ENCODE results near the gene GNA14.

The GNA14 gene

DNA sequence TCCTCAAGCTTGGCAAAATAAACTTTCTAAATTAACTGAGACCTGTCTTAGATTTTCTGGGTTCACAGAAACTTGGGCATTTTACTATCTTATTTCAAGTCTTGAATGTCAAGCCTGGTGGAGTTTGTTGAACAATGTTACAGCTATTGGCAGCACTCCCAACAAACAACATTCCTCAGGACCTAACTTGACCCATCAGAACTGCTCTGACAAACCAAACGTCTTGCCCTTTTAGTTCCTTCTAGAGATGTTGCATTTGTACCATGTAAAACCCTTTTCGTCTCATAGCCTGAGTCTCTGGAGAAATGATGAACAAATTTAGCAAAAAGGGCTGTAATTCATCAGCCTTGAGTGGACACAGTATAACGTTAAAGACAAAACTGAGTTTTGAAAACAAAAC lies 51.1 kb downstream of the GNA14 start:
- no peak overlapping the region for H3K4me3 ChIP-seq
- intact Hi-C loops (cut with DNase I; ENCODE audit: low total_unique reads), result loop anchor here (2.0 kb wide), 1 partner anchor 62 kb away; no protein-coding TSS in a partner anchor
- no peak for TF ChIP-seq CTCF (IDR thresholded peaks at IDR 0.05)
- H3K27me3 ChIP-seq, result no peaks in the 10 kb centered on the region
- no peaks in the 10 kb centered on the region for H3K9me3 ChIP-seq
- H3K36me3 ChIP-seq, result no peaks in the 10 kb centered on the region
- H3K27ac ChIP-seq, result no peak overlapping the region
- peaks cover 0 to 13% (median 0%) of the 10 kb centered on the region in 4 donors for H3K4me1 ChIP-seq
- DNase-seq, result no peak

DNA sequence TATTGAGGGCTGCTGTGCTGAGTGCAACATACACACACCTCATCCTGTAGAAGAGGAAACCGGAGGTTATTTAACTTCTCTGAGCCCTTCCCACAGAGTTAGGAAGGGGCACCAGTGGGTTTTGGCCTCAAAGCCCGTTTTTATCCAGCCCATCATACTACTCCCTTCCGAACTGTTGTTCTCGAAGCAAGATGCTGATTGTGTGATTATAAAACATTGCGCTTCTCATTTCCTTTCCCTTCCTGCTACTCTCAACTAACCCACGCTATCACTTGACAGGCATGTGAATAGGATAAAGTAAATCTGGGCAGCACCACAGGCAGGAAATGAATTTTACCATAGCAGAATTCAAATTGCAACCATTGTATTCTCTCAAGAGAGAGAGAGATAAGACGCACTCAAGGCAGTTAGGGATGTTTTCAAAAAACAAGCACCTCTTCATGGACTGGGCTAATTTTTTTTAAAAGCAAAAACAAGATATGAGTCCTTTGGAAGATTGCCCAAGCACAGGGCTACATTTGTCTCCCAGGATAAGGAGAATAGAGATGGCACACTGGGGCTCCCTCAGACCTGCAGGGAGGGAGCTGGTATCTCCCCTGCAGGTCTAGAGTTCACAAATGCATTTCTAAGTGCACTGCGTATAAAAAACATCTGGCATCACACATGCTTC lies 52.6 kb downstream of the GNA14 start:
- Histone ChIP-seq H3K9me3 (no peaks in the 10 kb centered on the region), H3K4me1 (peaks cover 0 to 13% (median 0%) of the 10 kb centered on the region in 4 donors), H3K27ac (no peak overlapping the region), H3K36me3 (no peaks in the 10 kb centered on the region), H3K27me3 (no peaks in the 10 kb centered on the region), H3K4me3 (no peak overlapping the region)
- intact Hi-C loops (cut with DNase I; ENCODE audit: low total_unique reads), result loop anchor here (2.0 kb wide), 1 partner anchor 61 kb away; no protein-coding TSS in a partner anchor
- no peak for DNase-seq
- TF ChIP-seq CTCF (IDR thresholded peaks at IDR 0.05), result no peak

DNA sequence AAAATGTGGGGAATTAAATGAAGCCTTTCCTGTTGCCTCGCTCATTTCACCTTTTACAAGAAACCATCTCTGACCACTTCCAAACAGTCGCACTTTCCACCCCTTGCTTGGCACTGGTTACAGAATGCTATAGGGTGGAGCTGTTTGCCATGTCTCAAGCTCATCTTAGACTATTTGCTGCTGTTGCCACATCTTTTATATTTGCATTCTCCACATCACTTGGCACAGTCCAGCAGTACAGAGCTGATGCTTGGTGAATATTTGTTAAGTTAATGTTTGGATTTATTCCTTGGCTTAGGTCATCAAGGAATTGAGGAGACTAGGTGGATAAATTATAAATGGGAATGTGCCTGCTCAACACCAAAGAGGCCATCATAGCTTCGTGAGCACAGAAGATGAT lies 53.2 kb downstream of the GNA14 start:
- DNase-seq, result no peak
- H3K27me3 ChIP-seq, result no peaks in the 10 kb centered on the region
- no peaks in the 10 kb centered on the region for H3K36me3 ChIP-seq
- no peak overlapping the region for H3K4me3 ChIP-seq
- intact Hi-C loops (cut with DNase I; ENCODE audit: low total_unique reads), result no loop called here
- no peak for TF ChIP-seq CTCF (IDR thresholded peaks at IDR 0.05)
- H3K27ac ChIP-seq, result no peak overlapping the region
- peaks cover 0 to 13% (median 0%) of the 10 kb centered on the region in 4 donors for H3K4me1 ChIP-seq
- H3K9me3 ChIP-seq, result no peaks in the 10 kb centered on the region

DNA sequence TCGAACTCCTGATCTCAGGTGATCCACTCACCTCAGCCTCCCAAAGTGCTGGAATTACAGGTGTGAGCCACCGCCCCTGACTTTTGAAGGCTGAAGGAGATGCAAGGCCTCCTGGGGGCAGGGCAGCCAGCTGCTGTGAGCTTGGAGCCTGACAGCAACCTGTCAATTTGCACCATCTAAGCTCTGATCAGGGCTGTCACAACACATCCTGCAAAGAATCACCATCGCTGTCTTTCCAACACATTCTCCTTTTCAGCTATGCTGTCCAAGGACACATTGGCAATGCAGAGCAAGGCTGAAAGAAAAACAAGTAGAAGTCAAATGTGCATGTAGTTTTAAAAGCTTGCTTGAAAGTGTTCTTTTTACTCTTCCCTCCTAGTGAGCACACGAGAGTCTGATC lies 54.6 kb downstream of the GNA14 start:
- H3K4me1 ChIP-seq, result peaks cover 0 to 13% (median 0%) of the 10 kb centered on the region in 4 donors
- intact Hi-C loops (cut with DNase I; ENCODE audit: low total_unique reads), result no loop called here

DNA sequence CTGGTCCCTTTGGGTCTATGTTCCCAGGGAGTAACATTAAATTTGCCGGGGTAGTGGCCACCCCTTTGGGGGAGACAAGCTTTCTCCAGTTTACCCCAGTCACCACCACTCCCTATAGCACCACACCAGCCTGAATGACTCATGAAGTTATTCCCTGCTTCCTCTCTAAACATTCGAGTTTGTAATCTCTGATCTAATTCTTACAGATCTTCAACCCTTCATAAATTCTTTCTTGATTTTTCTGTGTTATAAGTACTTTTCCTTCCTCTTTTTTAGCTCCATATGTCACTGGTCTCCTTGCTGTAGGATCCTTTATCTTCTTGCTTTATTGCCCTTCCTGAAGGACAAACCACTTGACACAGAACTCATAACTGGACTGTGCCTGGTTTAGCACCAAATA lies 55.6 kb downstream of the GNA14 start:
- no peak overlapping the region for H3K27ac ChIP-seq
- peaks cover 0 to 10% (median 0%) of the 10 kb centered on the region in 4 donors for H3K4me1 ChIP-seq
- no peak for TF ChIP-seq CTCF (IDR thresholded peaks at IDR 0.05)
- no peaks in the 10 kb centered on the region for H3K27me3 ChIP-seq
- no peak overlapping the region for H3K4me3 ChIP-seq
- DNase-seq, result no peak
- intact Hi-C loops (cut with DNase I; ENCODE audit: low total_unique reads), result no loop called here
- no peaks in the 10 kb centered on the region for H3K9me3 ChIP-seq
- H3K36me3 ChIP-seq, result no peaks in the 10 kb centered on the region

More for the DNA sequence above, 54.6 kb downstream of the GNA14 start:
- TF ChIP-seq CTCF (IDR thresholded peaks at IDR 0.05), result no peak
- Histone ChIP-seq H3K27ac (no peak overlapping the region), H3K36me3 (no peaks in the 10 kb centered on the region), H3K27me3 (no peaks in the 10 kb centered on the region), H3K9me3 (no peaks in the 10 kb centered on the region), H3K4me3 (no peak overlapping the region)
- DNase-seq, result no peak

Data from tibial artery (tissue), 4 donors.